ENCODE data around the gene PELI3. TPM values are rescaled to one million over a fixed set of nuclear protein-coding genes. Genes with fewer than 3 reads are reported as not detected.
"Not testable (repeated sequence)": the region's sequence is repeated elsewhere in the genome, so short reads cannot be mapped to it uniquely, and the experiment has no call there.

Gene PELI3
- total RNA-seq, 2 donors from 2014 or later: 12.7 to 20.7 TPM

DNA sequence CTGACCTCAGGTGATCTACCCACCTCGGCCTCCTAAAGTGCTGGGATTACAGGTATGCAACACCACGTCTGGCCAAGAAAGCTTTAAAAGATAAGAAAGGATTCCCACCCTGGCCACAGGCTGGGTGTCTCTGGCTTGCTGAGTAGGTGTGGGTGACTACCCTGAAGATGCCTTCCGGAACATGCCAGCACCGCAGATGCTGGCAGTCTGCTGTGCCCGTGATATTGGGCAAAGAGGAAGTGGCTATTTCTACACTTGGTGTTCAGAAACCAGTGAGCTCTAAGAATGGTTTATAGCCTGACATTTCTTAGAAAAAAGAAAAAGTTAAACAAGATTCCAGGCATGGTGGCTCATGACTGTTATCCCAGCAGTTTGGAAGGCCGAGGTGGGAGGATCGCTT is 34.1 kb upstream of the PELI3 start:
- no peak for DNase-seq (ENCODE audit: low spot score)

DNA sequence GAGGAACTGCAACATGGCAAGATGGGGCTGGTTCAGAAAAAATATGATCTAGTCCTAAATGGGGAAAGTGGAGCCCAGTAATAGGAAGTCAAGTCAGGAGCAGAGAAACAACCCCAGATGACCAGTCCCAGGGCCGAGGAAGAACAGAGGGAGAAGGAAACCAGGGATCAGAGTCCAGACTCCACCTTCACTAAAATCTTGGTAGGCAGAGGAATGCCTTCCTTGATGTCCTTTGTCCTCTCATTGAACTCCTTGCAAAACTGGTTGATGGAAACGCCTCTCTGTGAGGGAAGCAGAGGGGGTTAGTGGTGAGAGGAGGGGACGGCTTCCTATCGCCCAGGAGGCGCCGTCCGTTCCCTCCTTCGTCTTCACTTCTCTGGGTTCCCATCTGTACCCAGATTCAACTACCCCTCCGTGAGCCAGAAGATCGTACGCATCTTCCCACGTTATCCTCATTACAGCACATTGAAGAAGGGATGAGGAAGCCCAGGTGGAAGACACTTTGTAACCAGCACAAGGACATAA is 28.7 kb upstream of the PELI3 start:
- H3K27me3 ChIP-seq: no peaks in the 10 kb centered on the region
- peaks cover 0 to 10% of the 10 kb centered on the region in 2 donors for H3K4me1 ChIP-seq
- peaks cover 18% of the 10 kb centered on the region for H3K36me3 ChIP-seq
- no peak for DNase-seq (ENCODE audit: low spot score)
- peaks cover 0 to 3% of the 10 kb centered on the region in 2 donors for H3K9me3 ChIP-seq
- H3K4me3 ChIP-seq: peak overlapping the region; percentile 71 to 80
- TF ChIP-seq, protein P1, sequence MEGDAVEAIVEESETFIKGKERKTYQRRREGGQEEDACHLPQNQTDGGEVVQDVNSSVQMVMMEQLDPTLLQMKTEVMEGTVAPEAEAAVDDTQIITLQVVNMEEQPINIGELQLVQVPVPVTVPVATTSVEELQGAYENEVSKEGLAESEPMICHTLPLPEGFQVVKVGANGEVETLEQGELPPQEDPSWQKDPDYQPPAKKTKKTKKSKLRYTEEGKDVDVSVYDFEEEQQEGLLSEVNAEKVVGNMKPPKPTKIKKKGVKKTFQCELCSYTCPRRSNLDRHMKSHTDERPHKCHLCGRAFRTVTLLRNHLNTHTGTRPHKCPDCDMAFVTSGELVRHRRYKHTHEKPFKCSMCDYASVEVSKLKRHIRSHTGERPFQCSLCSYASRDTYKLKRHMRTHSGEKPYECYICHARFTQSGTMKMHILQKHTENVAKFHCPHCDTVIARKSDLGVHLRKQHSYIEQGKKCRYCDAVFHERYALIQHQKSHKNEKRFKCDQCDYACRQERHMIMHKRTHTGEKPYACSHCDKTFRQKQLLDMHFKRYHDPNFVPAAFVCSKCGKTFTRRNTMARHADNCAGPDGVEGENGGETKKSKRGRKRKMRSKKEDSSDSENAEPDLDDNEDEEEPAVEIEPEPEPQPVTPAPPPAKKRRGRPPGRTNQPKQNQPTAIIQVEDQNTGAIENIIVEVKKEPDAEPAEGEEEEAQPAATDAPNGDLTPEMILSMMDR (IDR thresholded peaks at IDR 0.05): no peak
- peak overlapping the region; percentile 70 to 89 for H3K27ac ChIP-seq

More for the DNA sequence above, 34.1 kb upstream of the PELI3 start:
- TF ChIP-seq, protein P1 (IDR thresholded peaks at IDR 0.05): no peak
- H3K4me1 ChIP-seq: peaks cover 0 to 2% of the 10 kb centered on the region in 2 donors
- no peak overlapping the region for H3K4me3 ChIP-seq
- no peaks in the 10 kb centered on the region for H3K27me3 ChIP-seq
- no peaks in the 10 kb centered on the region for H3K9me3 ChIP-seq
- peaks cover 18% of the 10 kb centered on the region for H3K36me3 ChIP-seq
- no peak overlapping the region for H3K27ac ChIP-seq

DNA sequence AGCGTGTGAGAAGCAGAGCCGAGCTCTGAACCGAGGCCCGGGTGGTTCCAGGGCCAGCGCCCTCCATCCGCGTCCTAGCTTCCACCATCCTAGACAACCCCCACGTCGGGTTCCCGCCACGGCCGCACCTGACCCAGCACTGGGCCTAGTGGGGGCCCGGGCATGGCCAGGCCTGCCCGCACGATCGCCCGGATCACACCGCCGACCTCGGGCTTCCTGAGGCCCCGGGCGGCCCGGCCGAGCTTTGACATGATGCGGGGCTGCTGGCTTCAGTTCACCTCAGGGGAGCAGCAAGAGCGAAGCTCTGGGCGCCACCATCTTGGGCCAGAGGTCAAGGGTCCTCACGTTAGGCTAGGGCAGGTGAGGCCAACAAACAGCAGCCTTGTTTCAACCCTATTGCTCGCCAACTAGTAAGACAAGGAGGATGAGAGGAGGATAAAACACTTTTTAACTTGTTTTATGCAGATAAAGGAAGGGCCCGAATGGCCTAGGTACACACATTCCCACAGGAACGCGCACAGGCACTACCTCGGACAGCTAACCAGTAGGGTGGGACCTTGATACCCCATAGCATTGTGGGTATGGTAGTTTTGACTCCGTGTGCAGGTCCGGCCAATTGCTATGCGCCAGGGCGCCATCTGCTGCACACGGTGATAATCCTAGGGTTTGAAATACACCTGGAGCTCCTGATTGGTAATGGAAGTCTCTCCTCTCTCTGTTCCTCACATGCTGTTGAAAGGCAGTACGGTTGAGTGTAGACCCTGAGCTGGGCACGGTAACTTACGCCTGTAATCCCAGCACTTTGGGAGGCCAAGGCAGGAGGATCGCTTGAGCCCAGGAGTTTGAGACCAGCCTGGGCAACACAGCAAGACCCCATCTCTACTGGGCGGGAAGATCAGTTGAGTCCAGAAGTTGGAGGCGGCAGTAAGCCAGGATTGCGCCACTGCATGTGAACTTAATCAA is 27.9 kb upstream of the PELI3 start, which contains the start of gene MRPL11:
Gene MRPL11 (minus strand): TSS at position 345 of the 963 bp plus-strand sequence. CDS start 94 bp downstream, at position 251.
- peak within 1 kb of the TSS; percentile 70 to 89 for H3K27ac ChIP-seq
- no peaks in the 10 kb centered on the region for H3K27me3 ChIP-seq
- peaks cover 0 to 11% of the 10 kb centered on the region in 2 donors for H3K9me3 ChIP-seq
- H3K4me3 ChIP-seq: peak within 1 kb of the TSS; percentile 71 to 80
- H3K36me3 ChIP-seq: peaks cover 18% of the 10 kb centered on the region
- peak; percentile 83 for DNase-seq (ENCODE audit: low spot score)
- peaks cover 0 to 10% of the 10 kb centered on the region in 2 donors for H3K4me1 ChIP-seq
- TF ChIP-seq, protein P1 (IDR thresholded peaks at IDR 0.05): peak; percentile 57 to 81

DNA sequence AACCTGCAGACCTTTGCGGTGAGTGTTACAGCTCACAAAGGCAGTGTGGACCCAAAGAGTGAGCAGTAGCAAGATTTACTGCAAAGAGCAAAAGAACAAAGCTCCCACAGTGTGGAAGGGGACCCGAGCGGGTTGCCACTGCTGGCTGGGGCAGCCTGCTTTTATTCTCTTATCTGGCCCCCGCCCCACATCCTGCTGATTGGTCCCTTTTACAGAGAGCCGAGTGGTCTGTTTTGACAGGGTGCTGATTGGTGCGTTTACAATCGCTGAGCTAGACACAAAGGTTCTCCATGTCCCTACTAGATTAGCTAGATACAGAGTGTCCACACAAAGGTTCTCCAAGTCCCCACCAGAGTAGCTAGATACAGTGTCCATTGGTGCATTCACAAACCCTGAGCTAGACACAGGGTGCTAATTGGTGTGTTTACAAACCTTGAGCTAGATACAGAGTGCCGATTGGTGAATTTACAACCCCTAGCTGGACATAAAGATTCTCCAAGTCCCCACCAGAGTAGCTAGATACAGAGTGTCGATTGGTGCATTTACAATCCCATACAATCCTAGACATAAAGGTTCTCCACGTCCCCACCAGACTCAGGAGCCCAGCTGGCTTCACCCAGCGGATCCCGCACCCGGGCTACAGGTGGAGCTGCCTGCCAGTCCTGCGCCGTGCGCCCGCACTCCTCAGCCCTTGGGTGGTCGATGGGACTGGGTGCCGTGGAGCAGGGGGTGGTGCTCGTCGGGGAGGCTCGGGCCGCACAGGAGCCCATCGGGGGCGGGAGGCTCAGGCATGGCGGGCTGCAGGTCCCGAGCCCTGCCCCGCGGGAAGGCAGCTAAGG is 26.4 kb upstream of the PELI3 start:
- H3K4me3 ChIP-seq; DNase-seq (ENCODE audit: low spot score); H3K27me3 ChIP-seq; H3K27ac ChIP-seq; H3K4me1 ChIP-seq: not testable (repeated sequence)
- H3K9me3 ChIP-seq: peaks cover 0 to 14% of the 10 kb centered on the region in 2 donors
- peaks cover 11% of the 10 kb centered on the region for H3K36me3 ChIP-seq

DNA sequence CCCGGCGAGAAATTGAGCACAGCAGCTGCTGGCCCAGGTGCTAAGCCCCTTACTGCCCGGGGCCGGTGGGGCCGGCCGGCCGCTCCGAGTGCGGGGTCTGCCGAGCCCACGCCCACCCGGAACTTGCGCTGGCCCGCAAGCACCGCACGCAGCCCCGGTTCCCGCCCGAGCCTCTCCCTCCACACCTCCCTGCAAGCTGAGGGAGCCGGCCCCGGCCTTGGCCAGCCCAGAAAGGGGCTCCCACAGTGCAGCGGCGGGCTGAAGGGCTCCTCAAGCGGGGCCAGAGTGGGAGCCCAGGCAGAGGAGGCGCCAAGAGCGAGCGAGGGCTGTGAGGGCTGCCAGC is 25.8 kb upstream of the PELI3 start:
- not testable (repeated sequence) for DNase-seq (ENCODE audit: low spot score); H3K4me3 ChIP-seq; H3K36me3 ChIP-seq; H3K4me1 ChIP-seq; H3K27ac ChIP-seq; H3K27me3 ChIP-seq
- peaks cover 0 to 14% of the 10 kb centered on the region in 2 donors for H3K9me3 ChIP-seq

DNA sequence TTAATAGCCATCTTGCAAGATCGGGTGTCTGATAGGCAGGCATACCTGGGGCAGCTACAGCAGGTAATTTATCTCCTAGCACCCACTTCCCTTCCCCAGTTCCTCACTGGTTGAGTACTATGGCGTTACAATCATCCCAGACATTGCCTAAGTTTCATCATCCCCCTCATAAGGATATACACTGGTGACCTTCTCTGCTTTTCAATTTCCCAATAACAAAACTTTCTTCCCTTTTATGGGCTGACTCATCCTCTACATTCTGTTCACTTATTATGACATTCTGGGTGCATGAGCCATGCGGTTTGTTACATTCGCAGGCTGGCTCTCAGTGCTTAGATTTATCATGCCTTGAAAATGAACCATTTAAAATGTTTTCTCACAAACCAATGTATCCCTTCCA is 23.1 kb upstream of the PELI3 start:
- Histone ChIP-seq H3K27ac (no peak overlapping the region), H3K27me3 (no peaks in the 10 kb centered on the region), H3K36me3 (no peaks in the 10 kb centered on the region), H3K4me3 (no peak overlapping the region), H3K9me3 (peaks cover 0 to 14% of the 10 kb centered on the region in 2 donors), H3K4me1 (no peaks in the 10 kb centered on the region)
- TF ChIP-seq, protein P1 (IDR thresholded peaks at IDR 0.05): no peak
- DNase-seq (ENCODE audit: low spot score): no peak
